AML-193 (cell line): Measurements from ENCODE around the gene RADIL.

Experiments used
- DNase-seq, 2 experiments: peaks; one replicate each; lab custom pipeline; 2025; lab: John Stamatoyannopoulos, UW

RADIL gene

DNA sequence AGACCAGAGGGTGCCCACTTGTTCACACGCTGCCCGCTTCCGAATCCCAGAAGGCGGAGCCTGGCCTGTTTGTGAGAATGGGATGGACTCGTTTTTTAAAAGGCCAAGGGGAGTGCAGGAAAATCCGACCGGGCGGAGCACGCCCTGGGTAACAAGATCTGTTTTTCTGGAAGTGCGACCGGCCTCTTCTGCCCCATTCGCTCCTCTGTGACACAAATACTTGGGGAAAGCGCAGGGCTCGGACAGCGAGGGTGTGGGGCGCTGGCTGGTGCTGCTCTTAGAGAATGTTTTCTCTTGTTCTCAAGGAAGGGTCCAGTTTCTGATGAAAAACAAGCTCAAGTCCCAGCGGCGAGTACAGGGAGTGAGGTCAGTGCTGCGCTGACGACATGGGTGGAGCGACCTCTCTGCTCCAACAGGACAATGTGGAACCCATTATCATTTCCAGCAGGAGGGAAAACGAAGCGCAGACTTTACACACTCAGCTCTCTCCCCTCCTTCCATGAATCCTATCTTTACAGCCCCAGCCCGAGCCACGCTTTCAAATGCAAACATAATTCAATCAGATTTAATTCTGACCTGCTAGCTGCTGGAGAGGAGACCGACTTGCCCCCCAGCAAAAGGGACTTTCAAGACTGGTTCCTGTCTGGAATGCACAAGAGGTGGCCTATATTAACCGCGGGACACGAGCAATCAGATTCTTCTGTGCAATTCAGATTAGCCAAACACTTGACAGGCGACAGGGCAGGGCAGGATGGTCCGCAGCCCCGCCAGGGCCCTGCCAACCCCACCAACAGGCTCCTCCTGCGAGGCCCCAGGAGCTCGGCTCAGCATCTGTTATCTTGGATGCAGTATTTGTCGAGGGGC, 1.1 kb downstream of the RADIL start:
- no peak for DNase-seq

DNA sequence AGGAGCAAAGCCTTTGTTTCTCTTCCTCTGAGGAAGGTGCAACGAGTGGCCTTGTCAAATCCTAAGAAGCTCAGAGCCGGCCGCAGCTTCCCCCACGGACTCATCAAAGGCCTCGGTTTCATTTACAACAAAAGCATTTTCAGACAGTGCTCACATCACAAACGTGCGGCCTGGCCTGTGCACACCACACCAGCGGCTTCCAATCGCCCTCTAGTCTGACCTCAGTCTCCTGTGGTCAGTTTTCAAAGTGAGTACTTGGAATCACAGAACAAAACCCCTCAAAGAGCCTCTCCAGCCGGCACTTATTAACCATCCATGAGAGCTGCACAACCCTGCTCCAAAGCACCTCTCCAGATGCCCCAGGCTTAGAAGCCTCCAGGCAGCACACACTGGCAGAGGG, 3.3 kb downstream of the RADIL start:
- DNase-seq, result no peak

DNA sequence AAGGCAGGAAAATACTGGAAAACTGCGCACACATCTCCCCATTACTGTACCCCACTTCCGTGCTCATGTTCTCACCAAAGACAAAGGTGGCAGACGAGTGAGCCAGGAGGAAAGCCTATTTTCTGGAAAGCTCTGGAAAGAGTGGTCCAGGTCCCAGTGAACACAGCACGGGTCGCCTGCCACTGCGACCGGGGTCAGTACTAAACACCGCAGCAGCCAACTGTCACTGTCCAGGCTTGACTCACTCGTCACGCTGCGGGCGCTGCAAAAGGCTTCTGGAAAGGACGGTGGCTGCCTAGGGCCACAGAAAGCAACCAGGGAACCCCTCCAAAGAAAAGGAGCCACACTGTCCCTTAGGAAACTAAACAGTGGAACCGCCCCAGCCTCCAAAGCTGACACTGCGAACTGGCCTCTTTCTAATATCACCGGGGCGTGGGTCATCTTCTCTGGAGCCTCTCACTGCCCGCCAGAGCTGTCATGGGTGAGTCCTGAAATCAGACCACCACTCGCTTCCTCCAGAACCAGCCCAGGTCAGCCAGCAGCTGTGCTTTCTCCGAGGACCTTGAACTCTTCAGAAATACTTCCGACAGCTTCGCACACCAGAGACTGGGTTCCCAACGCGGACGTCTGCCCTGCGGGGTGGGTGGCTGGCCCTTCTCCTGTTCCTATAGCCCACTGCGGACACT, 4.0 kb downstream of the RADIL start:
- no peak for DNase-seq

DNA sequence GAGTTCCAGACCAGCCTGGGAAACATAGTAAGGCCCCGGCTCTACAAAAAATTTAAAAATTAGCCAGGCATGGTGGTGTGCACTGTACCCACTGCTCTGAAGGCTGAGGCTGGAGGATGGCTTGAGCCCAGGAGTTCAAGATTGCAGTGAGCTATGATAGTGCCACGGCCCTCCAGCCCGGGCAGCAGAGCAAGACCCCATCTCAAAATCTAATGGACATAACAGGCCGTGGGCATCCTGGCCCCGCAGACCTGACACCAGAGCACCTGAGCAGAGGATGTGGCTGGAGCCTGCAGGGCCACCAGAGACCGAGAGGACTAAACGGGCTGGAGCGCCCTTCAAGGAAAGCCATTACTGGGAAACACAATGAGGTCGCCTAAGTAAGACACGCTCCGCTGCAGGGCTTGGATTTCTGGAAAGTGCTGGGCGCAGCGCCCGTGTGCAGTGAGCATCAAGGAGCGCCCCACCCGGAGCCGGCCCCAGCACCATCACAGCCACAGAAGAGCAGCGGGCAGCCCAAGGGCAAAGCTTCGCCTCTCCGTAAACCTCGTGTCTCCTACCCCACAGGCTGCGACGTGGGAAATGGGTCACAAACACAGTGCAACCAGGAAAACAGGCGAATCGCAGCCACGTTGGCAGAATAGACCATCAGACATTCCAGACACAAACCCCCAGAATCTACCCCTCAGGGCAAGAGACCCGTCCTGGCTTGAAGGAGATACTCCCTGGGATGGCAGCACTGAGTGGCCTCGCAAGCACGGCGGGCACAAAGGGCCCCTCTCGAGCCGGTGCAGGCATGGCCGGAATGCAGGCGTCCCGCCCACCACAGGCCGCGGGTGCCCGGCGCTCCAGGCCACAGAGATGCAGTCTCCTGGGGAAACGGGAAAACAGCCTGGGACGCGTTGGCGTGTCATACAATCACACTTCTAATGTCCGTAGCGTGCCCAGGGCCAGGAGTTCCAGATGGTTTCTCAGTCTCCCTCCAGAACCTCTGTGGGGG, 4.9 kb downstream of the RADIL start:
- DNase-seq, result no peak

DNA sequence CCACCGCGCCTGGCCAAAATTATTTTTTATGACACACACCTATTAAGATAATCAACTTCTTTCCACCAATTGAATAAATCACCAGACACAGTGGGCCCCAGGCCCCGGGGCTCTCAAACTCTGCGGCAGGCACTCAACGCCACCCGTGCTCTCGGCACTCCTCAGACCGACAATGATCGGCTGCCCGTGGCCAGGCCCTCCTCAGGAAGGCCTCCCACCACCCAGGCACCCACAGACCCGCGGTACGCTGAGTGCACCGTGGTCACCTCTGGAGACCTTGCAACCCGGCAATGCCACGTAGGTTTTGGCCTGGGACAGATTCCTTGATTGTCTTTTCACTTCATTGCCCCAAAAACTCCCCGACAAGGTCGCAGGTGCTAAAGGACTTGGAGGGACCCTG, 6.9 kb downstream of the RADIL start:
- no peak for DNase-seq

DNA sequence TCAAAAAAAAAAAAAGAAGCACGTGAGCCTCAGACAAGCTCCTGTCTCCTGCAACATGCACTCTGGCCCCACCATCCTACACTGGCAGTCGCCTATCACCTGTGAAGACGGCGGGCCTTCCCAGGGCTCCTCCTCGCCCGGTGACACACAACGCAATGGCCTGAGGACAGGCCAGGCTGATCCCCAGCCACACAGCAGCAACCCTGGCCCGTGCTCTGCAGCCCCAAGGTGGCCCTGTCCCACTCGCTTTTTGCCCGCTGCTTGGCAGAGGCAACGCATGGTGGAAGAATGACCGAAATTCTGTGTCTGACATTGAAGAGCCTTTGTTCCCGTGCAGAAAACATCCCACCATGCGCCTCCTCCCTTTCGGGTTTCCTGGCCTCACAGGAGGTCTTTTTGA, 8.1 kb downstream of the RADIL start:
- no peak for DNase-seq

DNA sequence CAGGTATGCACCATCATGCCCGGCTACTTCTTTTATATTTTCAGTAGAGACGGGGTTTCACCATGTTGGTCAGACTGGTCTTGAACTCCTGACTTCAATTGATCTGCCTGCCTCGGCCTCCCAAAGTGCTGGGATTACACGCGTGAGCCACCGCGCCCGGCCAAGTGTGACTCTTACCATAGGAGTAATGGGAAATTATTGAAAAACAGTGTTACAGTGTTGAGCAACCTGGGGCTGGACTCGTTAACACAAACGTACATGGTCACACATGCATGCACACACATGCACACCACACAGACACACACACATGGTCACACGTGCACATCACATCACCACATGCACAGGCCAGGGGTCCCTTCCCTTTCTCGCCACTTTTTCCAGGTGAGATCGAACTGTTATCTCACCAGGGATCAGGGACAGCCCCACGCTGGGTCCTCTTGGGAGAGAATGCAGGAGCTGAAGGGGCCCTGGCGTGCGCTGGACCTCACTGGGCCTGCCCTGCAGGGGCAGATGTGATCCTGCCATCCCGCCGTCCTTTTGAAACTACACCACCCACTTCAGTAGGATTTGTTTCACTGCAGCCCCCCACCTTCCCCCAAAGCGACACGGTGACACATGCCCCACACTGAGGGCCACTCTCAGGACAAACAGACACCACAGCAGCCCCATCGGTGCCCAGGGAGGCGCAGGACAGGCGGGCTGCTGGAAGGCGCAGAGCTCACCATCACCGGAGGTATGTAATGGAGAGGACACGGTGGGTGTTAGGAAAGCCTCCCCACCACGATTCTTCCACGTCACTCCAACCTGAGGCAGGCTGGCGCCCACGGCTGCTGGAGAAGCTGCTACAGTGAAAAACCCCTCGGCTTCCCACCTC, 10.2 kb downstream of the RADIL start:
- no peak for DNase-seq

DNA sequence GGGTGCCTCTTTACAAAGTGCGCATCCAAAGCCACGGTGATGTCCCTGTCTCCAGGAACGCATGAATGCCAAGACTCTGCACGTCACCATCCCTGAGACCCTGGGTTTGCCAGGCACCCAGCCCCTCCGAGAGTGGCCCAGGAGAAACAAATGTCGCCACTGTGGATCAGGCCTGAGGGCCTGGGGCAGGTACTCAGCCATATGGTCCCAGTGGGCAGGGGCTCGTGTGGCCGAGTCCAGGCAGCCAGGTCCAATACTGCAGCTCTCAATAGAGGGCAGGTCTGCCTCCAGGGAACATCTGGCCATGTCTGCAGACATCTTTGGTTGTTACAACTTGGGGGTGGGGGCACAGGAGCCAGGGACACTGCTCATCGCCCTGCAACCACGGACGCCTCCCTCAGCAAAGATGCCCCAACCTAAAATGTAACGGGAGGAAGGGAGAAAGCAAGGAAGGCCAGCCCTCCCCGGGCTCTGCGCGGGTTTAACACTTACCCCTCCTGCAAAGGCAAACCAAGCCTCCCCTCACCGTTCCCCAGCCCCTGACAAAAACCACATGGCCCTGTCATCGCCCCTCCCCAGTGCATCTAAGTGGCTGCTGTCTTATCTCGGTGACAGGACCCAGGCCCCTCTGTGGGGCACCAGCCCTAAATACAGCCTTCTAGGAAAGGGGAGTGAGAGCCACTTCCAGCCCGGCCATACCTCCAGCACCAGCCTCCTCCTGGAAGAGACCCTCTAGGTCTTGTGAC, 11.4 kb downstream of the RADIL start:
- no peak for DNase-seq

DNA sequence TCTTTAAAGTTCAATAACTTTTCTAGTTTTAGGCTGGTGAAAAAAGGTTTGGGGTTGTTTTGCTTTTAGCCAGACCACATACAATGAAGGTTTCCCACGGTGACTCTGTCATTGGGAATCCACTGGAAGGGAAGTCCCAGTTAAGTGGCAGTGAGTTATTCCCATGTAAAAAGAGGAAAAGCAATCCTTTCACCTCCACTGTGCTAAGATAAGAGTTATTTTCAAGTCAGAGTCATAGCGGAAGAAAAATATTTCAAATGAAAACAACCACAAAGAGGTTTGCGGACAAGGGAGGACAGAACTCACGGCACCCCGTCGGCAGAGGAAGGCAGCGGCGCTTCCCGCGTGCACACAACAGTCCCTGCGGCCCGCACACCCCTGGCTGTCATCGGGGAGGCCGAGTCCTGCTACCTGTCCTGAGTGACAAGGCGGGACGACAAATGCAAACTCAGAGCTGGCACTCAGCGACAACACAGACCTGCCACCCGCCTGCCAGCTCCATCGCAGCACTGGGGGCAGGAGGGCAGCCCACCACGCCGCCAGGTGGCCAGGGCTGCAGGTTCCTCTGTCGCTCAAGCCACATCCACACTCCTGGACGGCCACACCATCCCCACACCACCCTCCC, 12.3 kb downstream of the RADIL start:
- no peak for DNase-seq

DNA sequence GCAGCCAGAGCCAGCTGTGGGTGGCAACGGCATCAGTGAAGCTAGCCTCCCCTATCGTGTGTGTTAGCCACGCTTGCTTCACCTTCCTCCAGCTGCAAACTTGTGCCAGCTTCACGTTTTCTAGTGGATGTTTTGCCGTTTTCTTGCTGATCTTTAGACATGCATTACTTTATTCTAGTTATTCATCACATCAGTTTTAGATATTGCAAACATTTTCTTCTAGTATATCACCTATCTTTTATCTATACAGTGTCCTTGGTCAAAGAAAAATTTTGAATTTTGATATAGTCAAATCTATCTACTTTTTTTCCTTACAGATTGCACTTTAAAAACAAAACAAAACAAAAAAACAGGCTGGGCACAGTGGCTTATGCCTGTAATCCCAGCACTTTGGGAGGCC, 15.0 kb downstream of the RADIL start:
- no peak for DNase-seq

DNA sequence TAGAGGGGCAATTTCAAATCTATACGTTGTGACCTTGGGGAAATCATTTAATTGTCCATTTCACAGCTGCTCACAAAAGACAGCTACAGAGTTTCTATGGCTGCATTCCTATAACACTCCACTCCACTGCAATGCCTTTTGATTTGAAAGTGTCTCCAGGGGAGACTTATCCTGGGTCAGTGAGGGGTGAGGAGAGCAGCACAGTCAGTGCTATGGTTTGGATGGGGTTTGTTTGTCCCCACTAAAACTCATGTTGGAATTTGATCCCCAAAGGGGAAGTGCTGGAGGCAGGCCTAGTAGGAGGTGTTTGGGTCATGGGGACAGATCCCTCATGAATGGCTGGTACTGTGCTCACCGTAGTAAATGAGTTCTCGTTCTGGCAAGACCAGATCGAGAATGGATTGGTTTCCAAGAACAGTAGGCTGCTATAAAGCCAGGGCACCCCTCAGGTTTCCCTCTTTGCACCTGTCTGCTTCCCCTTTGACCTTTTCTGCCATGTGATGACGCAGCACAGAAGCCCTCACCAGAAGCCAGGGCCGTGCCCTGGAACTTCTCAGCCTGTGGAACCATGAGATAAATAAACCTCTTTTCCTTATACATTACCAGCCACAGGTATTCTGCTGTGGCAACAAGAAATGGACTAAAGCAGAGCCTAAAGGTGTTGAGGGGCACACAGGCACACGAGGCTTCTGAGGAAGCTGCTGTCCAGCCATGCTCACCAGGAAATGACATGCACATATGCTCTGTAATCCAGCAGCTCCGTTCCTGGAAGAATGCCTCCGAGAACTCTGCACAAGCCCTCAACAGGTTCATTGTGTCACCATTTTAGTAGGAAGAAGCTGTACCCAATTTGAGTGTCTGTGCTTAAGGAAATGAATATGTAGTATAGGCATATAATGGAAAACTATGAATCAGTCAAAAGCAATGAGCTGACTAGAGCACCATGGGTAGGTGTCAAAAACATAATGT, 16.7 kb downstream of the RADIL start:
- DNase-seq, result no peak

DNA sequence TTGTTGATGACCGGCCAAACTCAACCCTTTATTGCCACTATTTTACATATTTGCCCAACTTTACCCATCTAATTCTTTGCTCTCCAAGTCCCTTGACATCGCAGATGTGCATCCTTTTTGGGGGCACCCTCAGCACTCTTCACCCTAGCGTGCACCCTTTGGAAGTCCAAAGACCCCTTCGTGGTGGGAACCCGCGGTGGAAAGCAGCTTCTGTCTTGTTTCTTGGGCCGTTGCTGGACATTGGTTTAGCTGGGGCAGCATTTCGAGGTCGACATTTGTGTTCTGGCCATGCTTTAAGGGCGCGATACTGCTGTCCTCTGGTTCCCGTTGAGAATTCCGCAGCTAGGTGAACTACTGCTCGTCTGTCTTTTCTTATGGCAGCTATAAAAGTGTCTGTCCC, 21.4 kb downstream of the RADIL start:
- DNase-seq, result no peak

DNA sequence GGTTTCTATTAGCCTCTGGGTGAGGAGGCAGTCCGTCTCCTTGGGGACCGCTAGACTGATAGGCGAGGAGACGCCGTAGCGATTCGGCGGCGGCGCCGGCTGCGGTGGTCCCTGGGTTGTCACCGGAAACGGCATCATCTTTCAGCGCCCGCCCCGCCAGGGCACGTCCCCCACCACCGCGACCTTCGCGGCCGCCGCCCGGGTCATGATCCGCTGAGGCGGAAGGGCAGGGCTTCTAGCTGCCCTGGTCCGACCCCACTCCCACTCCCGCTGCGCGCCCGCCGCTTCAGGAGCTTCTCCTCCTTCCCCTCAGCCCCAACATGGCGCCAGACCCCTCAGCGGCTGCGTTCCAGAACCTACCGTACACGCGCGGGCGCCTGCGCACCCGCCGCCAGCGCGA, 21.8 kb downstream of the RADIL start, which contains the start of gene PAPOLB:
Gene PAPOLB (minus strand): TSS at position 358 of the 400 bp plus-strand sequence. CDS start 220 bp downstream, at position 138.
- no peak for DNase-seq

DNA sequence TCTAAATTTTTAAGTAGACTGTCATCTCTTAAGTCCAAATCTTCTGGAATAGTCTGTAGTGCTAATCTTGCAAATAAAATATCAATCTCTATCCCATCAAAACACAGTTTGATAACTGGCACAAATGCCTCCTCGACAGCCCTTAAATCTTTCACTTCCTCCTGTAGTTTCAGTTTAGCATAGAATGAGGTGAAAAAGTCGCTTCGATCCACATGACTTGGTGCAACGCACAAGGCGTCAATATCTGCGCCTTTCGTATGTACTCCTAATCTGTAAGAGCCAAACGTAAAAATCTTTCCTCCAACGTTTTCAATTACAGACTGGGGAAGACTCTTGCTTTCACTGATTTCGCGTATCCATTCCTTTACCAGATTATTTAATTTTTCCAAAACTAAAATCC, 22.3 kb downstream of the RADIL start:
- DNase-seq, result no peak

DNA sequence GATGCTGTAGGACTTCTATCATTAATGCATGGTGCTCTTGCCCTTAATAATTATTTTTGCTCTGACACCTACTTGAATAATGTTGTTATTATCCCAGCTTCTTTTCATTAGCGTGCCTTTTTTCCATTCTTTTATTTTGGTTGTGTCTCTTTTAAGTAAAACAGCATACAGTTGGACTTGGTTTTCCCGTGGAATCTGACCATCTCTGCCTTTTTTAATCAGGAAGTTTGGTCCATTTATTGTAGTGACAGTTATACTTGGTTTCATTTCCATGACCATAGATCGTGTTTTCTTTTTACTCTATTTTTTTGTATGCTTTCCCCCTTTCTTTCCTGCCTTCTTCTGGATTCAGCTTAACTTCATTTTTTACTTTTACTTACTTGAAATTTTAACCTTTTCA, 26.3 kb downstream of the RADIL start:
- DNase-seq, result no peak

DNA sequence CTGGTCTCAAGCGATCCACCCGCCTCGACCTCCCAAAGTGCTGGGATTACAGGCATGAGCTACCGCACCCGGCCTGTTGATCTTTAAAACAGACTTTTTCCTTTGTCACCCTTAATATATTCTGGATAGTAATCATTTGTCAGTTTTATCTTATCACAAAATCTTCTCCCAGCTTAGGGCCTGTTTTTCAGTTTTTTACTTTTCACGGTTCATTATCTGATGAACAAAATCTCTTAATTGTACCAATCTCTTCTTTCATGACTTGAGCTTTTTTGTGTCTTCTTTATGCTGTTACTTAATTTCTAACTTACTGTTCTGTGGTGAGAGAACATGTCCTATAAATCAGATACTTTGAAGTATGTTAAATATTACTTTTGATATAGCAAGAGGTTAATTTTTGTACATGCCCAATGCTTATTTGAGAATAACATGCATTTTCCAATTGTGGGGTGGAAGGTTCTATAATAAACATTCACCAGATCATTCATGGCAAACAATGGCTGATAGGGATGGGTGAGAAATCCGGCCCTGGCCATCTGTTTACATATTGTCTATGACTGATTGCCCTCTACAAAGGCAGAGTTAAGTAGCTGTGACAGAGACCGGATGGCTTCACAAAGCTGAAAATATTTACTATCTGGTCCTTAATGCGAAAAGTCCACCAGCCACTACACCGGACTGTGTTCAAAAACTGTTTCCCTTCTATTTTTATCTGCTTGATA, 27.0 kb downstream of the RADIL start:
- DNase-seq, result no peak

DNA sequence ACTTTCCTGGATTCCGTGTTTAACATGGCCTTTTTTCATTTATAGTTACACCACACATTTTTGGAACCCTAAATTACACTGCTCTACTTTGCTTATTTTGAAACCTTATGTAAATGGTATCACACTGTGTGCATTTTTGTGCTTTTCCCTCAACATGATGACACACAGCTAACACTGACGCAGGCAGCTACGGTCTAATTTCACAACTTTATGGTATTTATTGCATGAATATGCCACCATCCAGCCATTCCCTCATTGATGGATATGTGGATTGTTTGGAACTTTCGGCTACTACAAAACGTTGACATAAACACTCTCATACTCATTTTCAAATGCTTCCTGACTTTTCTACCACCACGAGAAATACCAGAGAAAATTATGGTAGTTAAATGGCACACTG, 28.6 kb downstream of the RADIL start:
- no peak for DNase-seq
